H1 (cell line): Measurements from ENCODE around the gene ETV7.

Source experiments
- EGR1 ChIP-seq: IDR thresholded peaks from 2 replicates; pipeline ENCODE4 v1.6.1; 2011; ENCODE audit warnings: low read depth, low read length, borderline replicate concordance
- POLR2A ChIP-seq, 2 experiments: IDR thresholded peaks; 1 replicate in 1 of 2; 2 replicates in 1 of 2; pipeline ENCODE4 v1.6.1; 2011; ENCODE audit warnings: low read depth in 2 of 2, low read length in 2 of 2, mild to moderate bottlenecking in 2 of 2; ENCODE audit errors: control extremely low read depth in 1 of 2

GRCh38 chr6:36357872-36358225, 29.6 kb downstream of the ETV7 start:
- TF ChIP-seq EGR1 (no peak), POLR2A (IDR thresholded peaks at IDR 0.05; ENCODE audit: control extremely low read depth in 1 of 2, low read depth in 2 of 2, low read length in 2 of 2) (no peak)
